HFF-Myc (cell line): ENCODE data around the gene KIF22.

Experiments used
- DNase-seq: peaks from one replicate; pipeline ENCODE4 v3.0.0-alpha.2; 2011; ENCODE audit warnings: low read depth; ENCODE audit errors: extremely low read depth
- H3K4me3 ChIP-seq: replicated peaks from 2 replicates; pipeline ENCODE4 v1.5.1; 2011; ENCODE audit warnings: low read depth, mild to moderate bottlenecking, control low read depth, low read length
- TF ChIP-seq, protein P1 (sequence below): IDR thresholded peaks from 2 replicates; pipeline ENCODE4 v1.5.1; 2012; ENCODE audit warnings: mild to moderate bottlenecking, low read depth, low read length, control low read depth; ENCODE audit errors: missing control alignments

The KIF22 gene

GRCh38 chr16:29845656-29846055 is 55.1 kb downstream of the KIF22 start:
- DNase-seq, result no peak
- TF ChIP-seq, protein P1, sequence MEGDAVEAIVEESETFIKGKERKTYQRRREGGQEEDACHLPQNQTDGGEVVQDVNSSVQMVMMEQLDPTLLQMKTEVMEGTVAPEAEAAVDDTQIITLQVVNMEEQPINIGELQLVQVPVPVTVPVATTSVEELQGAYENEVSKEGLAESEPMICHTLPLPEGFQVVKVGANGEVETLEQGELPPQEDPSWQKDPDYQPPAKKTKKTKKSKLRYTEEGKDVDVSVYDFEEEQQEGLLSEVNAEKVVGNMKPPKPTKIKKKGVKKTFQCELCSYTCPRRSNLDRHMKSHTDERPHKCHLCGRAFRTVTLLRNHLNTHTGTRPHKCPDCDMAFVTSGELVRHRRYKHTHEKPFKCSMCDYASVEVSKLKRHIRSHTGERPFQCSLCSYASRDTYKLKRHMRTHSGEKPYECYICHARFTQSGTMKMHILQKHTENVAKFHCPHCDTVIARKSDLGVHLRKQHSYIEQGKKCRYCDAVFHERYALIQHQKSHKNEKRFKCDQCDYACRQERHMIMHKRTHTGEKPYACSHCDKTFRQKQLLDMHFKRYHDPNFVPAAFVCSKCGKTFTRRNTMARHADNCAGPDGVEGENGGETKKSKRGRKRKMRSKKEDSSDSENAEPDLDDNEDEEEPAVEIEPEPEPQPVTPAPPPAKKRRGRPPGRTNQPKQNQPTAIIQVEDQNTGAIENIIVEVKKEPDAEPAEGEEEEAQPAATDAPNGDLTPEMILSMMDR, result no peak

DNA sequence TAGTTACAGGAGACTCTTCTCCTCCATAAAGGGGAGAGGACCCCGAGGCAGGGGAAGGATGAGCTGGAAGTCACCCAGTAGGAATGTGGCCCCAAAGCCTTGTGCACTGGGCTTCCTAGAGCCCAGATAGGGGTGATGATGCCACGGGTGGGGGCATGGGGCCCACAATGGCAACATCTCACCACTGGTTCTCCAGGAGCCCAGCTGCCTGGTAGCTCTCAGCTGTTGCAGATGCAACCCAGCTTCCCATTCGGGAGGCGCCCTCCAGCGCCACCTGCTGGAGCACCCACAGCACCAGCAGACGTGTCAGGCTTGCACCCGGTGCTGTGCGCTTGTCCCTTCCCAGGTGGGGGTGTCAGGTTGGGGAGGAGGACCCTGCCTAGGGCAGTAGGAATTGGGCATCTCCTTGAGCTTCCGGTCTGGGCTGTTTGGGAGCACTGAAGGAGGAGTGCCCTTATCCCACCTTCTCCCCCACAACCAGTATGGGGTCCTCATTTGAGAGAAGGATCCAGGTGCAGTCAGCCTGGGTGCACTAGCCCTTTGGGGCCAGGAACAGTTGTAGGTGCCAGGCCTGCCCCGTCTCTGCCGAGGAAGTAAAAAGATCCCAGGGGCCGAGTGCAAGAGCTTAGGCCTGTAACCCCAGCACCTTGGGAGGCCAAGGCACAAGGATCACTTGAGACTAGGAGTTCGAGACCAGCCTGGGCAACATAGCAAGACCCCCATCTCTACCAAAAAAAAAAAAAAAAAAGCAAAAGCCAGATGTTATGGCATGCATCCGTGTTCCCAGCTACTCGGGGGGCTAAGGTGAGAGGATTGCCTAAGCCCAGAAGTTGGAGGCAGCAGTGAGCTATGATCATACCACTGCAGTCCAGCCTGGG is 58.1 kb downstream of the KIF22 start:
- no peak overlapping the region for H3K4me3 ChIP-seq
- TF ChIP-seq, protein P1, result peak; percentile 94
- no peak for DNase-seq

More at GRCh38 chr16:29845656-29846055, 55.1 kb downstream of the KIF22 start:
- no peak overlapping the region for H3K4me3 ChIP-seq

- TF ChIP-seq, protein P1, result no peak
- no peak for DNase-seq
Measured at GRCh38 chr16:29849505-29849904, 59.0 kb downstream of the KIF22 start.

DNA sequence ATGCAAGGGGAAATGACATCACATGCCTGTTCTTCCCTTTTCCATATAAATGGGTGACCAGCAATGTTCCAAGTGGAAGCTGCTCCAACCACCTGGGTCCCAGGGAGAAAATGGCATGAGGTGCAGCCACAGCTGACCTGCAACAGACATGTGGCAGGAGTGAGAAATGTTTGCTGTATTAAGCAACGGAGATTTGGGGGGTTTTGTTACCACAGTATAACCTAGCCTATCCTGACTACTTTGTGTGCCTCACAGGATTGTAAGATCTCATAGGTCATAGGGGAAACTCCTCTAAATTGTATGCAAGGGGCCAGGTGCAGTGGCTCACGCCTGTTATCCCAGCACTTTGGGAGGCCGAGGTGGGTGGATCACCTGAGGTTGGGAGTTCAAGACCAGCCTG is 60.4 kb downstream of the KIF22 start:
- no peak overlapping the region for H3K4me3 ChIP-seq
- TF ChIP-seq, protein P1, result no peak
- DNase-seq, result no peak

More at GRCh38 chr16:29849505-29849904, 59.0 kb downstream of the KIF22 start:
- no peak overlapping the region for H3K4me3 ChIP-seq

- DNase-seq, result peak; percentile 52
- TF ChIP-seq, protein P1, result no peak
- no peak overlapping the region for H3K4me3 ChIP-seq
Measured at GRCh38 chr16:29852654-29853053, 62.1 kb downstream of the KIF22 start.

- H3K4me3 ChIP-seq, result no peak overlapping the region
- DNase-seq, result no peak
- TF ChIP-seq, protein P1, result no peak
Measured at GRCh38 chr16:29854520-29855100, 64.1 kb downstream of the KIF22 start.
